CD4-positive, alpha-beta T cell treated with Interleukin-17A for 1 hour (primary cell): ENCODE measurements around the gene PPWD1.
"Not testable (repeated sequence)": the region's sequence is repeated elsewhere in the genome, so short reads cannot be mapped to it uniquely, and the experiment has no call there.

Experiments used
- DNase-seq: peaks from one replicate; pipeline ENCODE4 v3.0.0-alpha.2; 2020

Gene PPWD1

GRCh38 chr5:65562731-65563701 is at the start of gene PPWD1, which contains the start of gene CENPK:
TSS of gene PPWD1 (plus strand) at chr5:65563296. CDS start at chr5:65563311, 15 bp downstream.
TSS of gene CENPK (minus strand) at chr5:65563168. CDS start at chr5:65554907, 8,261 bp downstream.
- peak; percentile 97 for DNase-seq

- no peak for DNase-seq
Measured at GRCh38 chr5:65525726-65526125, 37.4 kb upstream of the PPWD1 start.

GRCh38 chr5:65530904-65531303 is 32.2 kb upstream of the PPWD1 start:
- no peak for DNase-seq

- DNase-seq, result no peak
Measured at GRCh38 chr5:65535529-65535987, 27.5 kb upstream of the PPWD1 start.

- DNase-seq, result no peak
Measured at GRCh38 chr5:65539827-65540226, 23.3 kb upstream of the PPWD1 start.

GRCh38 chr5:65544473-65544872 is 18.6 kb upstream of the PPWD1 start:
- DNase-seq, result no peak

- DNase-seq, result no peak
Measured at GRCh38 chr5:65546141-65546540, 17.0 kb upstream of the PPWD1 start.

- no peak for DNase-seq
Measured at GRCh38 chr5:65548281-65548680, 14.8 kb upstream of the PPWD1 start.

GRCh38 chr5:65553941-65554340 is 9.2 kb upstream of the PPWD1 start:
- DNase-seq, result no peak

- no peak for DNase-seq
Measured at GRCh38 chr5:65555287-65555686, 7.8 kb upstream of the PPWD1 start.

- no peak for DNase-seq
Measured at GRCh38 chr5:65556181-65556580, 6.9 kb upstream of the PPWD1 start.

- DNase-seq, result no peak
Measured at GRCh38 chr5:65556718-65557117, 6.4 kb upstream of the PPWD1 start.

- DNase-seq, result peak; percentile 34
Measured at GRCh38 chr5:65563777-65564176, 681 bp downstream of the PPWD1 start.

- DNase-seq, result no peak
Measured at GRCh38 chr5:65566505-65566904, 3.4 kb downstream of the PPWD1 start.

GRCh38 chr5:65570598-65571226 is 7.6 kb downstream of the PPWD1 start:
- no peak for DNase-seq

- no peak for DNase-seq
Measured at GRCh38 chr5:65577141-65577540, 14.0 kb downstream of the PPWD1 start.

GRCh38 chr5:65588694-65589093 is 25.6 kb downstream of the PPWD1 start:
- no peak for DNase-seq

- DNase-seq, result not testable (repeated sequence)
Measured at GRCh38 chr5:65601761-65602160, 38.7 kb downstream of the PPWD1 start.

- DNase-seq, result no peak
Measured at GRCh38 chr5:65611524-65611923, 48.4 kb downstream of the PPWD1 start.

GRCh38 chr5:65612298-65612907 is 49.3 kb downstream of the PPWD1 start:
- no peak for DNase-seq

- DNase-seq, result no peak
Measured at GRCh38 chr5:65620021-65620420, 56.9 kb downstream of the PPWD1 start.

GRCh38 chr5:65621961-65622360 is 58.9 kb downstream of the PPWD1 start:
- DNase-seq, result not testable (repeated sequence)

- DNase-seq, result no peak
Measured at GRCh38 chr5:65623482-65623881, 60.4 kb downstream of the PPWD1 start.
